Limb (tissue), 2 donors: Measurements from ENCODE around the gene AEN.
"Not testable (repeated sequence)": the region's sequence is repeated elsewhere in the genome, so short reads cannot be mapped to it uniquely, and the experiment has no call there.

Experiments used
- DNase-seq, 2 donors: peaks; one replicate each; pipeline ENCODE4 v3.0.0-alpha.2; 2016; ENCODE audit errors: extremely low spot score in 2 of 2

The AEN gene

DNA sequence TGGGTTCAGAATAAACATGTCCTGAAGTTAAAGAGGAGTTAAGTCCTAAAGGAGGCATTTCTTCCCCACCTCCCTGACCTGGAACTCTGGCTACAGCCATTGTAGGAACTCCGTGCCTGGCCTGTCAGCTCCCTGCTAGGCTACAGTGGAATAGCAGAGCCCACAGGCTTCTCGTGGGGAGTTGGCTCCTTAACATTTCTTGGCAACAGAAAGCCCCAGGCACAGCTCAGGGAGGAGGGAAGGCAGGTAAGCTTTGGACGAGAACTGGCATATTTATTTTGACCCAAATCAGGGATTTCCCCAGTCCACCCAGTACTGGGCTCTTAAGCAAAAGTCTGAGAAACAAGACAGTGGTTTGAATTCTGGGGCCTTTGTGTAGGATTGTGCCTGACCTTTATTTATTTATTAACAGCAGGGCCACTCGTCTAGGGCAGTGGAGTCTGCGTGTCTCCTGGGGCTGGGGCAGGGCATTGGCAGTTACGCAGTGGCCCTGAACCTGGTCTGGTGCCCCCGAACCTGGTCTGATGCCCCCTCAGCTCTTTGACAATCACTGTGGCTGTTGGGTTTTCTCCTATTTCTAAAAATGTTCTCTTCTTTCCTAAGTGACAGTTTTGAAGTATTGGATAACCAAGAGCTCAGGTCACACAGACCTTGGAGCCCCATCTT lies 9.8 kb downstream of the AEN start:
- no peak for DNase-seq

GRCh38 chr15:88631464-88632028 lies 10.4 kb downstream of the AEN start:
- DNase-seq: no peak

DNA sequence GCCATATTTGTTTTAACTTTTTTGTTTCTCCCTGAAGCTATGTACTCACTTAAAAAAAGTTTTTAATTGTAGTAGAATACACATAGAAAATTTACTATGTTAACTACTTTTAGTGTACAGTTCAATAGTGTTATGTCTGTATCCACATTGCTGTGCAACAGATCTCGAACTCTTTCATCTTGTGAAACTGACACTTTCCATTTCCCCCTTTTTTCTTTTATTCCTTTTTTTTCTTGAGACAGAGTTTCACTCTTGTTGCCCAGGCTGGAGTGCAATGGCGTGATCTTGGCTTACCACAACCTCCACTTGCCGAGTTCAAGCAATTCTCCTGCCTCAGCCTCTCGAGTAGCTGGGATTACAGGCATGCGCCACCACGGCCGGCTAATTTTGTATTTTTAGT lies 11.7 kb downstream of the AEN start:
- not testable (repeated sequence) for DNase-seq

DNA sequence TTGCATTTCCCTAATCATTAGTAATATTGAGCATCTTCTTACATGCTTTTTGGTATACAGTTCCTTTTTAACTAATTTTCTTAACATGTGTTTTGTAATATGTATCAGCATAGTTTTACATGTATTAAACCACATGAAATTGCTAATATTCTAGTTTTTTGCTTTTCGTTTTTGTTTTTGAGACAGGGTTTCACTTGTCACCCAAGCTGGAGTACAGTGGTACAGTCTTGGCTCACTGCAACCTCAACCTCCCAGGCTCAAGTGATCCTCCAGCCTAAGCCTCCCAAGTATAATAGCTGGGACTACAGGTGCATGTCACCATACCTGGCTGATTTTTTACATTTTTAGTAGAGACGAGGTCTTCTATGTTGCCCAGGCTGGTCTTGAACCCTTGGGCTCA lies 13.3 kb downstream of the AEN start:
- no peak for DNase-seq

DNA sequence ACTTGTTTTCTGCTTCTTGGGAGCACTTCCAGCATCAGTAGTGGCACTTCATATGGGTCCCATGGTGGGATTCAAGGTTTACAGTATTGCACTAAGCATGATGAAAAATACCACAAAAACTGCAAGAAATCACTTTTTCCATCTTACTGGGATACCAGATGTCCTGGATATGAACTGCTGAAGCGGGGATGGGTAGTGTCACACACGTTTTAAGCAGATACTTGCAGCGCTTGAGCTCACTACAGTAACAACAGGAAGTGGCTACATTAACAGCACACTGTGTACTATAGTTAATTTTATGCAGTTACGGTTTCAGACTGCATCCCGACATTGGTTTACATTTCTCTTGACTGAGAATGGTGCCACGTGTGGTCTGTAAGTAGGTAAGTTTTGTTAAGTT lies 14.2 kb downstream of the AEN start:
- DNase-seq: no peak

- DNase-seq: no peak
These were observed 14.9 kb downstream of the AEN start for GRCh38 chr15:88636050-88636449.

DNA sequence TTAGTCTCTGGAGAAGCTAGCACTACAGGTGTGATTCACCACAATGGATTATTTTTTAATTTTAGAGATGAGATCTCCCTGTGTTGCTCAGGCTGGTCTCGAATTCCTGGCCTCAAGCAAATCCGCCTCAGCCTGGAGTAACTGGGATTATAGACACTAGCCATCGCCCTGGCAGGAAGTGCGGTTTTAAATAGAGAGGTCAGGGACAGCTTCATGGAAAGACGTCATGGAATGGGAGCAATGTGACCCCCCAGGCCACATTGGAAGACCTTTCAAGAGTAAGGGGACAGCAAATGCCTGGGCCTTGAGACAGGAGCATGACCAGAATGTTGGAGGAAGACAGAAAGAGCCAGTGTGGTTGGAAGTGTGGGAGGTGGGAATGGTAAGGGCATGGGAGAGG lies 15.5 kb downstream of the AEN start:
- no peak for DNase-seq

DNA sequence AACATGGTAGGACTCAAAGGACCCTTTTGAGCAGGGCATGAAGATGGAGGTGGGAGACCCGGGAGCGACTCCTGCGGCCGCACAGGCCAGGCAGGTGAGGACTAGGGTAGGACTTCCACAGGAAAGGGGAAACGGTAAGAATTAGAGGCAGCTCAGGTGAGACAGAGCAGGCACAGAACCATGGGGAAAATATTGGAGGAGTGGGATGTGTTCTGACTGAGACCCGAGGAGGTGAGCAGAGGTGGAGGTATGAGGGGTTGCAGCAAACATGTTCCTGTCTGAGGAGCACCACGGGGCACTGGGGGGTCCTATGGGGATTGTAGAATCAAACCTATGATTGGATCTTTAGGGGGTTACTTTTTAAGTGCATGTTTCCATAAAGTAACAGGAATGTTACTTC lies 16.3 kb downstream of the AEN start:
- no peak for DNase-seq

DNA sequence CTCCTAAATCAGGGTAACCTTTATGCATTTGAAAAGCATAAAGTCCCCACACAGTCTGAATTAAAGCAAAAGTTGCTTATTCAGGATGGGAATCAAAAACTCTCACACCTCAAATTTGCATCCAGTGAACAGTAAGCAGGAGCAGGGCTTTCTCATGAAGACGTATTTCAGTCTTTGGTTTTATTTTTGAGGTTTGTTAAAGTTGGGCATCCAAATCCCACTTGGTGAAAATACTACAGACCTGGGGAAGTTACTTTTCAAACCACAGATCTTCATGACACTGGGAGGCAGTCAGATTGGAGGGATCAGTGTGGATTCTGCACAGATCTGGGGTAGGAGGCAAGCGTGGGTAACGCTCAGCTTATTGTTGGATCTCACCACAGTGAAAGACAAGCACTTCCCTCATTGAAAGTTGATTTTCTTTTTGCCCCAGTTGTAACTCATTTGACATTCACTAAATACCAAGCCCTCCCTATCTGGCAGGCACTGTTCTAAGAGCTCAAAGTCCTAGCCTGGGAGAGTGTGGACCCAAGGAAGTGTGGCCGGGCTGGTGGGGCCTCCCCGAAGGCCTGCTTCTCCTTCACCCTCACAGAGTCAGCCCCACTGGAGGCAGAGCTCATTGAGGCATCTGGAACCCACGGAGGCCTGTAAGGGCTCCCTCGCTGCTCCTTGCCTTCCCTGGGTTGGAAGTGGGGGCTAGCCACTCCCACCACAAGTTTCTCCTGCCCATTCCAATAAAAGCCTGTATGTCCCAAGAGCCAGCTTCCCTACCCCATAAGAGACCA lies 16.9 kb downstream of the AEN start:
- no peak for DNase-seq

GRCh38 chr15:88638626-88639372 lies 17.7 kb downstream of the AEN start, which contains the start of gene ISG20:
TSS of gene ISG20 (plus strand) at chr15:88639016. CDS start at chr15:88639367, 351 bp downstream.
- peak; percentile 67 to 80 for DNase-seq

GRCh38 chr15:88641959-88642452 lies 20.9 kb downstream of the AEN start:
- DNase-seq: no peak

- DNase-seq: not testable (repeated sequence)
These were observed 21.4 kb downstream of the AEN start for GRCh38 chr15:88642514-88642913.

DNA sequence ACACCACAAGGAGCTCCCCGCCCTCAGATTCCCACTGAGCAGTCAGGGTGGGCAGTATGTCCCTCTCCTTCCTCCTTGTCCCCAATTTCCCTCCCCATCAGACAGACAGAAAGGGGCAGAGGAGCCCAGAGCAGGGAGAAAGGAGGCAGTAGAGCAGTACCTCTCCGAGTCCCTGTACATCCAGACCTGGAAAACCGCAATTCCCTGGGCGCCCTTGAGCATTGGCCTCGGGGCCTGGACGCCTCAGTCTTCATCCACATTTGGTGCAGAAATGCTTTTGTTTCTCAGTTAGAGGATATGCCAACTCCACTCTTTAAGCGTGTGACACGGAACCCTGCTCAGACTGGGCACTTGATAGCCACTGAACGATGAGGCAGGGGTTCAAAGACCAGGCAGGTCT lies 23.6 kb downstream of the AEN start:
- DNase-seq: no peak

DNA sequence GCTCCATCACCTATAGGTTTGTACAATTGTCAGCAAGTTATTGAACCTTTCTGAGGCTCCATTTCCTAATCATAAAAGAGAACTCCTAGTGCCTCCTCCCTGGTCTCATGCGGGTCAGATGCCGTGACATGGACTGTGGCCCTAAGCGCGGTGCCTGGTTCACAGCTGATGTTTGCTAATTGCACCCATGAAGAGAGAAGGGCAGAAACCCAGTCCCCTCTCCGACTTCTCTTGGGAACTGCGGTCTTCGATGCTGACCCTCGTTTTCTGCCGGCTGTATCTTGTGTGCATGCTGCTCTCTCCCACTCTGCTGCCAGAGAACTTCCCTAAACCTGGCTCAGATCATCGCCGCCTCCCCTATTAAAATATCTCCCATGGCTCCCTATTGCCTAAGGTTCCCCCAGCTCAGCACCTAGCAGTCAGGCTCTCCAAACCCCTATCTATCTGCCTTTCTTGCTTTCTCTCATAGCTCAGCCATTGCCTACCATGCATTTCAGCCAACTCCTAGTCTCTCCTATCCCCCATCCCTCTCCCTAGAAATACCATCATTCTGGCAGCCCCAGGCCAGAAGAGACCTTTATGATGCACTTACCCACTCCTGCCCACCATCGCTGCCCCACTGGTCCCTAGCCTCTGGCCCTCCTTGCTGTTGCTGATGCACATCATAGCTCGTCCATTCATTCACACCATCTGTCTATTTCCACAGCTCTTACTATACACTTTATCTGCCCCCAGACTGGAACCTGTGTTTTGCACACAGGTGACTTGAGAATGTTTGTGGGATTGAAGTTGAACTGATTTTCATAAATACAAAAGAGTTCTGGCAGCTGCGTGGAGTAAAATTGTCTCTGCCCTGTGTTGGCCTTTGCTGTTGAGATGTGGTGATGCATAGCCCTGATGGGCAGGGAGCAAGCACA lies 24.3 kb downstream of the AEN start:
- no peak for DNase-seq

- DNase-seq: no peak
These were observed 24.9 kb downstream of the AEN start for GRCh38 chr15:88646088-88646405.

DNA sequence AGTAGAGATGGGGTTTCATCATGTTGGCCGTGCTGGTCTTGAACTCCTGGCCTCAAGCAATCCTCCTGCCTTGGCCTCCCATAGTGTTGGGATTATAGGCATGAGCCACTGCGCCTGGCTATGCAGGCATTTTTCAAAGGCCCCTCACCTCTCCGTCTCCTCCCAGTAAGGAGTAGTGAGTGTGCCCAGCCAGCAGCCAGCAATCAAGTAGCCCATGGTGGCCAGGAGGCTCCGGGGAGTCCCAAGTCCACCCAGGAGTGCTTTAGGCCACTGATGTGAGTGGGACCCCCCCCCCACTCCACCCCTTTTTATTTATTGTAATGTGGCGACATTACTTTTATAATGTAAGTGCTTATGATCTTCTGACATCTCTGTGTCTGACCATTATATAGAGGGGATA lies 25.8 kb downstream of the AEN start:
- DNase-seq: no peak

DNA sequence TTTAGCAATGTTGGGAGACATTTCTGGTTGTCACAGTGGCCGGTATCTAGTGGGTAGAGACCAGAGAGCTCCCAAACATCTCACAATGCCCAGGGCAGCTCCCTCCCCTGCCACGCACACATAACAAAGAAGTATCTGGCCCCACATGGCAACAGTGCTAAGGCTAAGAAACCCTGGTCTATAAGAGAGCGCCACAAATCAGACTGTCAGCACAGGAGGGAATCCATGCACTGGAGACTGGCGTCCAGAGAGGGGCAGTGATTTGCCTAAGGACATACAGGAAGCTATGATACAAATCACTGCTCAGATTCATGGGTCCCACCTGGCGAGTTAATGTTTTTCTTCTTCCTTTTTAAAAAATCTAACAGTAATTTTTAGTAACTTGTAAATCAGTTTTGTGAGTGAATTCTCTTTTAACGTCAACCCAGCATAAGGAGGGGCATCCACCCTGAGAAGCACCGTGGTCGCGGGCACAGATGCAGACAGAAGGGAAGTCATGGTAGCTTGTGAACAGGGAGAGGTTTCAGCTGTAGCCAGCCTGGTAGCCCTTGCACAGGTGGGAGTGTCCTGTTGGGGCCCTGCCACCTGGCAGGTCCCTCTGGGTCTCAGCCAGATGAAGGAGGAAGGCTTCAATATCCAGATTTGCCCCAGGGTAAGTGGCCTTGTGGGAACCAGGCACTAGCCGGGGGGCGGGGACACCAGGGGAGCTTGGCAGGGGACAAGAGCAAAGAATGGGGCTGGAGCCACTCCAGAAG lies 26.4 kb downstream of the AEN start:
- DNase-seq: no peak

DNA sequence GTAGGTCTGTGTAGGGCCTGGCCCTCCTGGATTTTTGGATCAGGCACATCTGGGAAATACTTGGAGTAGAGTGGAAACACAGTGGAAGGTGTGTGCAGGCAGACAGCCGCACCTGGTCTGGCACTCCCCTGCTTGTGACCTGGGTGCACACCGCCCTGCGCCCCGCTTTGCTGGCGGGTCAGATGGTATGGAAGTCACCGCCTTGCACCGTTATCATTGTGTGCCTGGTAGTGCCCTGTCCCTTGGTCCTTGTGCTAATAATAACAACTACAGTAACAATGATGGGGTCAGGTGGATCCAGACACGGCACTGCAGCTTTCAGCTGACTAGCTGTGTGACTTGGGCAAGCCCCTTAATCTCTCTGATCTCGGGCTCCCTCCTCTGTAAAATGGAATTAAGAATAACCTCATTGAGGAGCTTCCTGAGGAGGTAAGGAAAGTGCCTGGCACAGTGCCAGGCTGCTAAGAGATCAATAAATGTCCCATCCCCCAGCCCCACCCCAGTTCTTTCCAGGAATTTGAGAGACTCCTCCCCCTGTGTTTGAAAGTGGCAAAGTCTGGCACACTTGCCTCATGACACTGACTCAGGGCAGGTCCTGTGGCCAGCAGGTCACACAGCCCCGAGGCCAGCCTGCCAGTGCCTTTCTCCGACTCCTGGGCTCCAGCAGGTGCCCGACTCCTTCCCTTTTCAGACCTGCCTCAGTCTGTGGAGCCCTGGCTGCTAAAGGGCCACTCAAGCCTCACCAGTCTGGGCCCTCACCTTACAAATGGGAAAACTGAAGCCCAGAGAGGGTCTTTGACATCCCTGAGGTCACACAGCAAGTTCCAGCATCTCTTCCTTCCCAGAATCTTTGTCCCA lies 27.4 kb downstream of the AEN start:
- DNase-seq: no peak

DNA sequence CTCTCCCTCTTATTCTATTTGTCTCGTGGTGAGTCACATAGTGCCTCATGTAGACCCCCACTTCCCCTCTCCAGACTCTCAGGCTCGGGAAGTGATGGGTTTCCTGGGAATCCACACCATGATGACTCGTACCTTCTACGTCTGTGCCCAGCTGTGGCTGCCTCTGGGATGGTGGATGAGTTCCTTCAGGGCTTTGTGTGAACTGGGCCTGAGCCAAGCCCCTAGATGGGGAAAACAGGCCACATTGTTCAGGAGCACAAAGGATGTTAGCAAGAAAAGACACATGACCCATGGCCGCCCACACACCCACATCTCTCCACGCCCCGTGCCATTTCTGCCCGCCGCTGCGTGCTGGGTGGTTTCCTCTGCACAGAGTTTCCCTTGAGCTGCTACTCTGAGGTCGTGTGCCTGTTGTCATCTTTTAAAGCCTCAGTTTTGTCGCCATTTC lies 28.2 kb downstream of the AEN start:
- DNase-seq: peak in 1 of 2 donors; percentile 59
